ENCODE data around the gene SLC25A6. TPM values are rescaled to one million over a fixed set of nuclear protein-coding genes. Genes with fewer than 3 reads are reported as not detected.

Gene SLC25A6
- total RNA-seq, 1 donor from 2014 or later, result 345 TPM

DNA sequence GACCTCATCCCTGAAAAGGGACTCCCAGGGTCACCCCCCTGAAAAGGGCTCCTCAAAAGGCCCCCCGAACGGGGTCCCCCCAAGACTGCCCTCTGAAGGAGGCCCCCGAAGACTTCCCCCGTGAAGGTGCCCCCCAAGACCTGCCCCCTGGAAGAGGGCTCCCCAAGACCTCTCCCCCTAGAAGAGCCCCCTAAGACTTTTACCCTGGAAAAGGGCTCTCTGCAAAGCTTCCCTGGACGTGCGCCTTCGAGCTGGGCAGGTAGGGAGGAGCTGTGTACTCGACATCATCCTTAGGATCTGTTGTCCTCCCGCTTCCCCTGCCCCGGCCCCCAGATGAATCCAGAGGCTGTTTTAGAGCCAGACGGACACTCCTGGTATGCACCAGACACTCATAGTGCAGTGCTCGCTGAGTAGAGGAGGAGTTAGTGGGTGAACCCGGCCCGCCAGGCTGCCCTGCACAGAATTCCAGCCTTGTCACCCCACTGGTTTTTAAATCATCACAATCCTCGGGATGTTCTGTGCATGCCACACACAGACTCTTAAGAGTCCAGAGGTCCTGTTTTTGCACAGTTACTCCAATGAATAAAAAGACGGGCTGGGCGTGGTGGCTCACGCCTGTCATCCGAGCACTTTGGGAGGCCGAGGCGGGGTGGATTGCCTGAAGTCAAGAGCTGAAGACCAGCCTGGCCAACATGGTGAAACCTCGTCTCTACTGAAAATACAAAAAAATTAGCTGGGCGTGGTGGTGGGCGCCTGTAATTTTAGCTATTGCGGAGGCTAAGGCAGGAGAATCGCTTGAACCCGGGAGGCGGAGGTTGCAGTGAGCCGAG lies 5.7 kb upstream of the SLC25A6 start:
- Histone ChIP-seq H3K36me3 (ENCODE audit: insufficient read depth, low read length) (peaks cover 2% of the 10 kb centered on the region), H3K4me2 (ENCODE audit: low read length) (no peak overlapping the region), H3K9ac (ENCODE audit: low read length) (no peak overlapping the region), H3K79me2 (ENCODE audit: insufficient read depth, low read length) (peaks cover 38% of the 10 kb centered on the region), H2AFZ (ENCODE audit: low read depth, low read length) (no peak overlapping the region), H3K4me1 (ENCODE audit: insufficient read depth, low read length) (peaks cover 8% of the 10 kb centered on the region), H3K27me3 (ENCODE audit: insufficient read depth, low read length) (no peaks in the 10 kb centered on the region), H3K9me3 (ENCODE audit: insufficient read depth, low read depth, low read length) (no peaks in the 10 kb centered on the region), H3K4me3 (ENCODE audit: insufficient read depth, low read depth, low read length) (no peak overlapping the region), H4K20me1 (ENCODE audit: insufficient read depth, low read length) (peaks cover 25% of the 10 kb centered on the region), H3K27ac (ENCODE audit: low read depth, low read length) (no peak overlapping the region)
- TF ChIP-seq CTCF (IDR thresholded peaks at IDR 0.05; ENCODE audit: insufficient read depth, low read depth, low read length) (no peak), EZH2 (IDR thresholded peaks at IDR 0.05; ENCODE audit: insufficient read depth, low read length) (no peak)
- H3K36me3 Mint-ChIP-seq (ENCODE audit: low read depth, unreplicated experiment), result peaks cover 8% of the 10 kb centered on the region
- no peak overlapping the region for H3K27ac Mint-ChIP-seq (ENCODE audit: unreplicated experiment)
- H3K4me3 Mint-ChIP-seq (ENCODE audit: unreplicated experiment), result no peak overlapping the region
- peaks cover 4% of the 10 kb centered on the region for H3K4me1 Mint-ChIP-seq (ENCODE audit: low read depth, unreplicated experiment)
- no peak for DNase-seq (ENCODE audit: low read depth)
- no peak for FAIRE-seq
- no peaks in the 10 kb centered on the region for H3K27me3 Mint-ChIP-seq (ENCODE audit: low read depth, unreplicated experiment)
- no peaks in the 10 kb centered on the region for H3K9me3 Mint-ChIP-seq (ENCODE audit: unreplicated experiment)

- H3K9ac ChIP-seq (ENCODE audit: low read length), result no peak overlapping the region
- no peak overlapping the region for H3K4me3 ChIP-seq (ENCODE audit: insufficient read depth, low read depth, low read length)
- no peak overlapping the region for H3K27ac ChIP-seq (ENCODE audit: low read depth, low read length)
- Mint-ChIP-seq H3K4me3 (ENCODE audit: unreplicated experiment) (no peak overlapping the region), H3K27me3 (ENCODE audit: low read depth, unreplicated experiment) (no peaks in the 10 kb centered on the region), H3K36me3 (ENCODE audit: low read depth, unreplicated experiment) (peaks cover 8% of the 10 kb centered on the region), H3K4me1 (ENCODE audit: low read depth, unreplicated experiment) (peaks cover 4% of the 10 kb centered on the region), H3K27ac (ENCODE audit: unreplicated experiment) (no peak overlapping the region), H3K9me3 (ENCODE audit: unreplicated experiment) (no peaks in the 10 kb centered on the region)
- no peaks in the 10 kb centered on the region for H3K9me3 ChIP-seq (ENCODE audit: insufficient read depth, low read depth, low read length)
- H3K79me2 ChIP-seq (ENCODE audit: insufficient read depth, low read length), result peaks cover 38% of the 10 kb centered on the region
- peaks cover 2% of the 10 kb centered on the region for H3K36me3 ChIP-seq (ENCODE audit: insufficient read depth, low read length)
- no peak for DNase-seq (ENCODE audit: low read depth)
- H3K27me3 ChIP-seq (ENCODE audit: insufficient read depth, low read length), result no peaks in the 10 kb centered on the region
- TF ChIP-seq CTCF (IDR thresholded peaks at IDR 0.05; ENCODE audit: insufficient read depth, low read depth, low read length), result no peak
- TF ChIP-seq EZH2 (IDR thresholded peaks at IDR 0.05; ENCODE audit: insufficient read depth, low read length), result no peak
- H3K4me1 ChIP-seq (ENCODE audit: insufficient read depth, low read length), result peaks cover 8% of the 10 kb centered on the region
- H2AFZ ChIP-seq (ENCODE audit: low read depth, low read length), result no peak overlapping the region
- FAIRE-seq, result no peak
- peaks cover 25% of the 10 kb centered on the region for H4K20me1 ChIP-seq (ENCODE audit: insufficient read depth, low read length)
- no peak overlapping the region for H3K4me2 ChIP-seq (ENCODE audit: low read length)
Observed at GRCh38 chrX:1397001-1397400, 5.1 kb upstream of the SLC25A6 start.

GRCh38 chrX:1395646-1396216 lies 3.8 kb upstream of the SLC25A6 start:
- H3K9me3 ChIP-seq (ENCODE audit: insufficient read depth, low read depth, low read length), result no peaks in the 10 kb centered on the region
- peaks cover 2% of the 10 kb centered on the region for H3K36me3 ChIP-seq (ENCODE audit: insufficient read depth, low read length)
- FAIRE-seq (no peak), DNase-seq (ENCODE audit: low read depth) (no peak)
- H3K9me3 Mint-ChIP-seq (ENCODE audit: unreplicated experiment), result no peaks in the 10 kb centered on the region
- no peak overlapping the region for H3K4me3 Mint-ChIP-seq (ENCODE audit: unreplicated experiment)
- no peaks in the 10 kb centered on the region for H3K27me3 ChIP-seq (ENCODE audit: insufficient read depth, low read length)
- H3K4me2 ChIP-seq (ENCODE audit: low read length), result peak overlapping the region; percentile 93
- peaks cover 49% of the 10 kb centered on the region for H3K79me2 ChIP-seq (ENCODE audit: insufficient read depth, low read length)
- no peak overlapping the region for H2AFZ ChIP-seq (ENCODE audit: low read depth, low read length)
- peaks cover 10% of the 10 kb centered on the region for H3K4me1 ChIP-seq (ENCODE audit: insufficient read depth, low read length)
- H3K27ac ChIP-seq (ENCODE audit: low read depth, low read length), result no peak overlapping the region
- H3K36me3 Mint-ChIP-seq (ENCODE audit: low read depth, unreplicated experiment), result peaks cover 10% of the 10 kb centered on the region
- no peak overlapping the region for H3K27ac Mint-ChIP-seq (ENCODE audit: unreplicated experiment)
- H4K20me1 ChIP-seq (ENCODE audit: insufficient read depth, low read length), result peaks cover 33% of the 10 kb centered on the region
- no peak for TF ChIP-seq EZH2 (IDR thresholded peaks at IDR 0.05; ENCODE audit: insufficient read depth, low read length)
- TF ChIP-seq CTCF (IDR thresholded peaks at IDR 0.05; ENCODE audit: insufficient read depth, low read depth, low read length), result no peak
- H3K4me3 ChIP-seq (ENCODE audit: insufficient read depth, low read depth, low read length), result no peak overlapping the region
- H3K27me3 Mint-ChIP-seq (ENCODE audit: low read depth, unreplicated experiment), result no peaks in the 10 kb centered on the region
- peaks cover 4% of the 10 kb centered on the region for H3K4me1 Mint-ChIP-seq (ENCODE audit: low read depth, unreplicated experiment)
- no peak overlapping the region for H3K9ac ChIP-seq (ENCODE audit: low read length)
